ENCODE data around the gene CAT.

DNA sequence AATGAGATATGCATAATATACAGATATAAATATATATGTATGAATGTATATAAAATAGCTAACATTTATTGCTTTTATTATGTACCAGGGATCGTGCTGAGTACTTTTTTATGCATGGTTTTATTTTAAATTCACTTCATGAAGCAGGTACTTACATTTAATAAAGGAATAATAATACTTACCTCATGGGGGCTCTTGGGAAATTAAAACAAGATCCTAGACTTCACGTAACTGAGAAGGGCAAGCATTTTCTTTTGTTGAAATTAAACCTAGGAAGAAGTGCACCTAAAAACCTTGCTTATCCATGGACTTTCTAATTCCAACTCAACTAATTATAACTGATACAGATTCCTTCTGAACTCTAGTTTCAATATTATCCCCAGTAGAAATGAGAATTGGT, 40.9 kb upstream of the CAT start:
- TF ChIP-seq, protein P1, sequence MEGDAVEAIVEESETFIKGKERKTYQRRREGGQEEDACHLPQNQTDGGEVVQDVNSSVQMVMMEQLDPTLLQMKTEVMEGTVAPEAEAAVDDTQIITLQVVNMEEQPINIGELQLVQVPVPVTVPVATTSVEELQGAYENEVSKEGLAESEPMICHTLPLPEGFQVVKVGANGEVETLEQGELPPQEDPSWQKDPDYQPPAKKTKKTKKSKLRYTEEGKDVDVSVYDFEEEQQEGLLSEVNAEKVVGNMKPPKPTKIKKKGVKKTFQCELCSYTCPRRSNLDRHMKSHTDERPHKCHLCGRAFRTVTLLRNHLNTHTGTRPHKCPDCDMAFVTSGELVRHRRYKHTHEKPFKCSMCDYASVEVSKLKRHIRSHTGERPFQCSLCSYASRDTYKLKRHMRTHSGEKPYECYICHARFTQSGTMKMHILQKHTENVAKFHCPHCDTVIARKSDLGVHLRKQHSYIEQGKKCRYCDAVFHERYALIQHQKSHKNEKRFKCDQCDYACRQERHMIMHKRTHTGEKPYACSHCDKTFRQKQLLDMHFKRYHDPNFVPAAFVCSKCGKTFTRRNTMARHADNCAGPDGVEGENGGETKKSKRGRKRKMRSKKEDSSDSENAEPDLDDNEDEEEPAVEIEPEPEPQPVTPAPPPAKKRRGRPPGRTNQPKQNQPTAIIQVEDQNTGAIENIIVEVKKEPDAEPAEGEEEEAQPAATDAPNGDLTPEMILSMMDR (IDR thresholded peaks at IDR 0.05): no peak
- TF ChIP-seq EZH2phosphoT487 (IDR thresholded peaks at IDR 0.05) (no peak), EZH2 (IDR thresholded peaks at IDR 0.05) (no peak)

All from neural progenitor cell (in vitro differentiated cells).